Measurements from ENCODE around the gene ALPG. TPM values are rescaled to one million over a fixed set of nuclear protein-coding genes. Genes with fewer than 3 reads are reported as not detected.

ALPG gene
- total RNA-seq, 1 experiment from 2014 or later, result 0.10 TPM

- H2AFZ ChIP-seq (ENCODE audit: low read depth, low read length, poor library complexity, severe bottlenecking), result no peak overlapping the region
- H3K4me2 ChIP-seq (ENCODE audit: low read length), result no peak overlapping the region
- no peaks in the 10 kb centered on the region for H3K27me3 ChIP-seq (ENCODE audit: insufficient read depth, low read length)
- intact Hi-C loops (cut with micrococcal nuclease), result no loop called here
- ATAC-seq (no peak), DNase-seq (ENCODE audit: low read depth, low spot score) (no peak)
- ChIA-PET POLR2A (no interaction called here), RAD21 (ENCODE audit: low non-redundant PET in 1 of 2, low total read pairs in 2 of 2, uncharacterized antibody in 2 of 2, unreplicated experiment in 2 of 2) (interaction anchor here in 1 of 2 experiments (0.8 kb wide), 1 partner anchor 69 kb away, joined by 3 read pairs; no protein-coding TSS in a partner anchor), CTCF (no interaction called here)
- no peaks in the 10 kb centered on the region for H4K20me1 ChIP-seq (ENCODE audit: insufficient read depth)
- no peaks in the 10 kb centered on the region for H3K36me3 ChIP-seq (ENCODE audit: control insufficient read depth in 1 of 2, insufficient read depth in 2 of 2, low read length in 2 of 2)
- H3K9me3 ChIP-seq (ENCODE audit: control insufficient read depth in 1 of 2, insufficient read depth in 1 of 2, low read depth in 1 of 2, low read length in 2 of 2), result no peaks in the 10 kb centered on the region
- no peak overlapping the region for H3K4me3 ChIP-seq (replicated peaks in 1 of 2; ENCODE audit: low read depth in 1 of 2, low read length in 2 of 2)
- no peak overlapping the region for H3K27ac ChIP-seq (ENCODE audit: low read depth, low read length)
- H3K79me2 ChIP-seq (ENCODE audit: insufficient read depth, low read length), result no peaks in the 10 kb centered on the region
- no TSS peak for BruUV-seq (replicated peaks)
- H3K9me2 ChIP-seq (ENCODE audit: insufficient read depth), result no peaks in the 10 kb centered on the region
- TF ChIP-seq RAD21 (IDR thresholded peaks at IDR 0.05; ENCODE audit: low read depth) (no peak), SRF (IDR thresholded peaks at IDR 0.05; ENCODE audit: low read depth) (no peak), TCF7L2 (IDR thresholded peaks at IDR 0.05; ENCODE audit: borderline replicate concordance, extremely low read depth, insufficient read depth, insufficient read length) (no peak), MAX (IDR thresholded peaks at IDR 0.05) (no peak), SP1 (IDR thresholded peaks at IDR 0.05; ENCODE audit: low read depth) (no peak), JUND (IDR thresholded peaks at IDR 0.05) (no peak), SIN3A (IDR thresholded peaks at IDR 0.05; ENCODE audit: low read depth) (no peak), EZH2phosphoT487 (IDR thresholded peaks at IDR 0.05; ENCODE audit: borderline replicate concordance) (no peak), POLR2AphosphoS5 (IDR thresholded peaks at IDR 0.05; ENCODE audit: low read depth, low read length) (no peak), ZFX (IDR thresholded peaks at IDR 0.05) (no peak), CTCF (IDR thresholded peaks at IDR 0.05 in 2 of 3, conservative IDR thresholded peaks at IDR 0.05 in 1 of 3; ENCODE audit: borderline replicate concordance in 1 of 3, insufficient read depth in 1 of 3, low read depth in 2 of 3, low read length in 2 of 3) (no peak), FOSL1 (IDR thresholded peaks at IDR 0.05; ENCODE audit: low read depth) (no peak), REST (IDR thresholded peaks at IDR 0.05; ENCODE audit: low read depth) (no peak)
- no peak overlapping the region for H3K9ac ChIP-seq (ENCODE audit: low read length)
- peaks cover 0 to 1% of the 10 kb centered on the region in 2 experiments; a peak in 1 of 4 replicates for H3K4me1 ChIP-seq (ENCODE audit: control insufficient read depth in 1 of 2, insufficient read depth in 2 of 2, low read length in 2 of 2)
These were observed 28.1 kb downstream of the ALPG start for GRCh38 chr2:232434563-232435374.

Data from HCT116 (cell line).